Osteocyte (in vitro differentiated cells): ENCODE data around the gene NBDY. TPM values are rescaled to one million over a fixed set of nuclear protein-coding genes. Genes with fewer than 3 reads are reported as not detected.

Experiments used
- DNase-seq: peaks from one replicate; pipeline ENCODE4 v3.0.0; 2021; ENCODE audit warnings: mixed read lengths; ENCODE audit not compliant: unreplicated experiment; ENCODE audit errors: extremely low spot score
- H3K27ac Mint-ChIP-seq: one replicate; pipeline ENCODE4 v1.8.0; 2021; ENCODE audit warnings: mild to moderate bottlenecking, mixed read lengths; ENCODE audit not compliant: unreplicated experiment
- H3K27me3 Mint-ChIP-seq: one replicate; pipeline ENCODE4 v1.8.0; 2021; ENCODE audit warnings: mixed read lengths; ENCODE audit not compliant: unreplicated experiment
- H3K36me3 Mint-ChIP-seq: one replicate; pipeline ENCODE4 v1.8.0; 2021; ENCODE audit warnings: mixed read lengths; ENCODE audit not compliant: unreplicated experiment
- H3K4me1 Mint-ChIP-seq: one replicate; pipeline ENCODE4 v1.8.0; 2021; ENCODE audit warnings: mixed read lengths; ENCODE audit not compliant: unreplicated experiment
- H3K4me3 Mint-ChIP-seq: one replicate; pipeline ENCODE4 v1.8.0; 2021; ENCODE audit warnings: mild to moderate bottlenecking, moderate library complexity, mixed read lengths; ENCODE audit not compliant: unreplicated experiment
- H3K9me3 Mint-ChIP-seq: one replicate; pipeline ENCODE4 v1.8.0; 2021; ENCODE audit warnings: mixed read lengths; ENCODE audit not compliant: unreplicated experiment
- CTCF ChIP-seq: fragments of 200-600 bp; sonication (generic); IDR thresholded peaks from 2 replicates; pipeline ENCODE4 v1.5.0; 2021; ENCODE audit warnings: antibody characterized with exemption, mild to moderate bottlenecking, moderate library complexity
- total RNA-seq: library from RNA; stranded (reverse); gene quantifications from 2 replicates; pipeline ENCODE4 v1.2.1, GENCODE V29; 2021

The NBDY gene
- total RNA-seq, 1 donor from 2014 or later = 61.1 TPM

- DNase-seq = peak; percentile 68
- no peaks in the 10 kb centered on the region for H3K9me3 Mint-ChIP-seq
- H3K27me3 Mint-ChIP-seq = no peaks in the 10 kb centered on the region
- H3K36me3 Mint-ChIP-seq = no peaks in the 10 kb centered on the region
- peaks cover 9% of the 10 kb centered on the region for H3K4me1 Mint-ChIP-seq
- no peak for TF ChIP-seq CTCF
- H3K4me3 Mint-ChIP-seq = no peak overlapping the region
- H3K27ac Mint-ChIP-seq = no peak overlapping the region
Observed at GRCh38 chrX:56761167-56761566, 32.1 kb downstream of the NBDY start.

GRCh38 chrX:56762220-56762619 is 33.2 kb downstream of the NBDY start:
- Mint-ChIP-seq H3K4me3 (no peak overlapping the region), H3K9me3 (no peaks in the 10 kb centered on the region), H3K27ac (no peak overlapping the region), H3K4me1 (peaks cover 9% of the 10 kb centered on the region), H3K27me3 (no peaks in the 10 kb centered on the region), H3K36me3 (no peaks in the 10 kb centered on the region)
- no peak for TF ChIP-seq CTCF
- DNase-seq = no peak

- Mint-ChIP-seq H3K36me3 (no peaks in the 10 kb centered on the region), H3K9me3 (no peaks in the 10 kb centered on the region), H3K27ac (no peak overlapping the region), H3K27me3 (no peaks in the 10 kb centered on the region), H3K4me1 (peaks cover 9% of the 10 kb centered on the region), H3K4me3 (no peak overlapping the region)
- no peak for TF ChIP-seq CTCF
- peak; percentile 74 for DNase-seq
Observed at GRCh38 chrX:56762707-56763555, 33.9 kb downstream of the NBDY start.

- Mint-ChIP-seq H3K27me3 (no peaks in the 10 kb centered on the region), H3K9me3 (no peaks in the 10 kb centered on the region), H3K4me3 (no peak overlapping the region), H3K4me1 (peaks cover 9% of the 10 kb centered on the region), H3K27ac (no peak overlapping the region), H3K36me3 (no peaks in the 10 kb centered on the region)
- no peak for DNase-seq
- no peak for TF ChIP-seq CTCF
Observed at GRCh38 chrX:56763556-56764152, 34.6 kb downstream of the NBDY start.
